Measurements from ENCODE around the gene PDS5B.
A peak's percentile ranks its signal among the peaks of the same experiment; 100 is the strongest.
"Not testable (repeated sequence)": the region's sequence is repeated elsewhere in the genome, so short reads cannot be mapped to it uniquely, and the experiment has no call there.

The PDS5B gene

DNA sequence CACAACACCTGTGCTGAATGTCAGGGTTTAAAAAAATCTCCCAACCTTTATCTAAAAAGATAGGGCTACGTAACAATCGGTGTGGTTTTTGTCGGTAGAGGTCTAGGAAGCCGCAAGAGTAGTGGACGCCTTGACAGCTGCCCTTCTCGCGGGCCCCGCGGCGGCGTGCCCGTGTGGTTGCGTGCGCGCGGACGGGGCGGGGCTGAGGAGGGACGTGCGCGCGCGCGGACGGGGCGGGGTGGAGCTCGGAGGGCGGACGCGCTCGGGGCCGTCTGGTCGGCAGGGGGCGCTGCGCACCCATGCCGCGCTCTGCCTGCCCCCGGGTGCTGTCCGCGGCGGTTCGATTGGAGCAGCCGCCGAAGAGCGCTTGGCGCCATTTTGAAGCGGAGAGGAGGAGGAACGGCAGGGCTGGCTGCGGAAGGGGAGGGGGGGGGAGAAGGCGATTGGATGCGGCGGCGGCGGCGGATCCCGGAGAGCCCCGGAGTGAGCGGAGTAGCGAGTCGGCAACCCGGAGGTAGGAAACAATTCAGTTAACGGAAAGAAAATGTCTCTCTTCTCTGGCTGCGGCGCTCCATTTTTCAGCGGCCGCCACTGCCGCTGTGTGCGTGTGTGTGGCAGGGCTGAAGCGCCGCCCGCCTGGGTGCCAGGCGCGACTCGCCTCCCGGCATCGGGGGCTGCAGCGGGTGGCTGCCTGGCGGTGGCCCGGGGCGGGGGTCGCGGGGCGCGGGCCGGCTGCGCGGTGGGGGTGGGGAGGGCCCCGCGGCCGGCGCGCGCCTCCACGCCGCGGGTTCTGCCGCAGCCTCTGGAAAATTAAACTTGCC is at the start of gene PDS5B:
TSS of gene PDS5B (plus strand) at position 373 of the 821 bp plus-strand sequence. CDS start 62,321 bp downstream, outside the sequence.
- DNase-seq: peak; percentile 46

GRCh38 chr13:32537580-32538142 is 48.6 kb upstream of the PDS5B start:
- no peak for DNase-seq

- DNase-seq: no peak
These were observed 48.1 kb upstream of the PDS5B start for GRCh38 chr13:32538143-32538620.

GRCh38 chr13:32538621-32539246 is 47.5 kb upstream of the PDS5B start, which contains the start of gene N4BP2L2:
Gene N4BP2L2 (minus strand): TSS chr13:32538795. CDS start chr13:32537027, 1,768 bp downstream.
- DNase-seq: peak; percentile 29

DNA sequence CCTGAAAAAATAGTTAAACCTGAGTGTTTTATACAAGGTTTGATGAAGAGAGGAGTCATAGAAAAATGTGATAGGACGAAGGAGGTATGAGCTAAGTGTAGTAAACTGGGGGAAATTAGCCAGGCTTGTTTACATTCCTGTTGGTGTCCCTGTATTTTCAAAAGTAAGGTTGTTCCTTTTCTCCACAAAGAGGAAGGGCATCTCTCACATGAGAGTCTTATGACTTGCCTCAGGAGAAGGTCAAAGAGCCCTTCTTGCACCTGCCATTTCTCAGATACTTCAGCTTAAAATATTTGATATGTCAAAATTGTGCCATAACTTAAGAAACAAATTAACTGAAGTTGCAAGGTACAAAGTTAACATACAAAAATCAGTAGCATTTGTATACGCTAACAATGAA is 44.0 kb upstream of the PDS5B start:
- no peak for DNase-seq

- no peak for DNase-seq
These were observed 41.2 kb upstream of the PDS5B start for GRCh38 chr13:32545083-32545482.

DNA sequence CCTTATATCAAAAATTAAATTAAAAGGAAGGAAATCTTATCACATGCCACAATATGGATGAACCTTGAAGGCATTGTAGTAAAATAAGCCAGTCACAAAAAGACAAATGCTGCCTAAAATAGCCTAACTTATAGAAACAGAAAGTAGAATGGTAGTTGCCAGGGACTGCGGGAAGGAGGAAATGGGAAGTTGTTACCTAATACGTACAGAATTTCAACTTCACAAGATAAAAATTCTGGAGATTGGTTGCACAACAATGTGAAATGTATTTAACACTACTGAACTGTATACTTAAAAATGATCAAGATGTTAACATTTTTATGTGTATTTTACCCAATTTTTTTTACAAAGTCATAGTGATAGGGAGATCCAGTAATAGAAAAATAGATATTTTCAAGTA is 37.4 kb upstream of the PDS5B start:
- DNase-seq: no peak

GRCh38 chr13:32549788-32550187 is 36.5 kb upstream of the PDS5B start:
- DNase-seq: no peak

GRCh38 chr13:32553720-32554119 is 32.5 kb upstream of the PDS5B start:
- no peak for DNase-seq

DNA sequence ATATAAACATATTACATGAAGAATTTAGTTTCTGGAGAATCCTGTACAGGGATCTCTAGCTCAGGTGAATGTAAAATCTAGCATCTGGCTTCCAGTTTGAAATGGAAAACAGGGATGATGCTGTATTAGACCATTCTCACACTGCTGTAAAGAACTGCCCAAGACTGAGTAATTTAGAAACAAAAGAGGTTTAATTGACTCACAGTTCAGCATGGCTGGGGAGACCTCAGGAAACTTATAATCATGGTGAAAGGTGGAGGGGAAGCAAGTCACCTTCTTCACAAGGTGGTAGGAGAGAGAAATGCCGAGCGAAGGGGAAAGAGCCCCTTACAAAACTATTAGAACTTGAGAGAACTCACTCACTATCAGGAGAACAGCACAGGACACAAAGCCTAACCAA is 30.6 kb upstream of the PDS5B start:
- no peak for DNase-seq

DNA sequence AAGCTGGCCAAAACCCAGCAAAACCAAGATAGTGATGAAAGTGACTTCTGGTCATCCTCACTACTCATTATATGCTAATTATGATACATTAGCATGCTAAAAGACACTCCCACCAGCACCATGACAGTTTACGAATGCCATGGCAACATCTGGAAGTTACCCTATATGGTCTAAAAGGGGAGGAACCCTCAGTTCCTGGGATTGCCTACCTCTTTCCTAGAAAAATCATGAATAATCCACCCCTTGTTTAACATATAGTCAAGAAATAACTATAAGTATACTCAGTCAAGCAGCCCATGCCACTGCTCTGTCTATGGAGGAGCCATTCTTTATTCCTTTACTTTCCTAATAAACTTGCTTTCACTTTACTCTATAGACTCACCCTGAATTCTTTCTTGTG is 25.4 kb upstream of the PDS5B start:
- DNase-seq: not testable (repeated sequence)

DNA sequence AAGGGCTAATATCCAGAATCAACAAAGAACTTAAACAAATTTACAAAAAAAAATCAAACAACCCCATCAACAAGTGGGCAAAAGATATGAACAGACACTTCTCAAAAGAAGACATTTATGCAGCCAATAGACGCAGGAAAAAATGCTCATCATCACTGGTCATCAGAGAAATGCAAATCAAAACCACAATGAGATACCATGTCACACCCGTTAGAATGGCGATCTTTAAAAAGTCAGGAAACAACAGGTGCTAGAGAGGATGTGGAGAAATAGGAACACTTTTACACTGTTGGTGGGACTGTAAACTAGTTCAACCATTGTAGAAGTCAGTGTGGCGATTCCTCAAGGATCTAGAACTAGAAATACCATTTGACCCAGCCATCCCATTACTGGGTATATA is 10.6 kb upstream of the PDS5B start:
- not testable (repeated sequence) for DNase-seq

GRCh38 chr13:32577032-32577431 is 9.2 kb upstream of the PDS5B start:
- no peak for DNase-seq

- no peak for DNase-seq
These were observed 5.0 kb upstream of the PDS5B start for GRCh38 chr13:32581177-32581786.

DNA sequence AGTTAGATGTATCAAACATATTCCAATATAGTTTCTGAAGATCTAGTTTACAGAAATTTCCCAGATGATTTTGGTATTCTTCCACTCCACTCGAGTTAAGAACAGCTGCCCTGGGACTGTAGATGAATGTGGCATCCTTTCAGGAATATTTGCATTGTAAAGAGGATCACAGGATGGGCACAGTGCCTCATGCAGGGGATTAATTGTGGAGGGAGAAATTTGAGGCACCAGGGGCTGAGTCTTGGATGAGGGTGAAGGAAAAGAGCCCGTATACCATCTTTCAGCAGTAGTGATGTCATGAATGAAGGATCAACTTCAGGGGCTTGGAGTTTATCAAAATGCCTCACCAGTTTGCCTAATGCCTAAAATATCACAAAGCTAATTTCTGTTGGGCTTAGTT is 4.0 kb upstream of the PDS5B start:
- DNase-seq: no peak

- DNase-seq: no peak
These were observed 3.3 kb upstream of the PDS5B start for GRCh38 chr13:32582991-32583390.

DNA sequence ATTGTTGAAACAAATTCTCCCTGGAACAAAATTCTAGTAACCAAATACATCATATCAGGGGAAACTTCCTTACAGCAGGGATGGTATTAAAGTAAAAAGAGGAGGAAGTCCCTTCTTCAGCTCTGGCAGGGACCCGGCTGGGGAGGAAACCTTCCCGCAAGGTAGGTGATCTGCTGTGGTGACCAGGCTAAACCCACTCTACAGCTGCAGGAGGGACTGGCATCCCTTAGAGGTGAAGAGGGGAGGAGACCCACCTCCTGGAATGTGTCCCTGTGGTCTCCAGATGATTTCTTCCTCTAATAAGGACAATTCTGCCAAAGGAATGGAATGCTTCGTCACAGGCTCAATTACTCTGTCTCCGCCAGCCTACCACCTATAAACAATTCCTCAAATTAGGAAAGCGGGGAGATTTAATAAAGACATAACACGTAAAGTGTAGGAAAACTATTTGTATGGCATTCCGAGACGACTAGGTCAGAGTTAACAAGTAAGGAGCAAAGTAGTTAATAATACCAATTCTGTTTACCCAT is 637 bp upstream of the PDS5B start:
- no peak for DNase-seq

DNA sequence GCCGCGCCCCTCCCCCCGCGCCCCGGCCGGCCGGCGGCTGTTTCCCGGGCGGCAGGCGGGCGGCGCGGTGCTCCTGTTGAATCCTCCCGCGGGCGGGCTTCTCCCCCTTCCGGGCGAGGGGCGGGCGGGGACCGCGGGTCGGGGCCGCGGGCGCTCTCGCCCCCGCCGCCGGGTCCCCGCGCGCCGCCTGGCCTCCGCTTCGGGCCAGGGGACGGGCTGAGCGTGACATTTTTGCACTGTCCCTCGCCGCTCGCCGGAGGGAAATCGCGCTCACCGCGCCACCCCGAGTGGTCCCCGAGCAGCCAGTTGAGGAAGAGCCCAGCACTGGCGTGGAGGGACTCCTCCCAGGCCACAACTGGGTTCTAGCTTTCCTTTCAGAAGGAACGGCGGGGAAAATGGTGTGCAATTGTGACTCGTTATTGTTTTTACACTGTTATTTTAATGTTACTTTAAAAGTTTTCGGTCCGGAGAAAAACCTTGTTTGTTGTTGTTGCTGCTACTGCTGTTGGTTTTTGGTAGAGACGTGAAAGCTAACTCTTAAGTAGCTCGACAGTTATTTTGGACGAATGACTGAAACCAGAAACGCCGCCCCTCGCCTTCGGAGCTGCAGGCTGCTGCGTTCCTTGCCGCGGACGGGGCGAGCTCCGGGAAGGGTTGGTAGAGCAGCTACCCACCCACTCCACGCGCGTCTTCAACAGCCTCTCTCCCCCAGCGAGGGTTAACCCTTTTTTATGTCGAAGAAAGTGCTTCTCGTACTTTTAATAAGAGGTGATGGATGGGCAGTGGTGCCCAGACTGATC is 959 bp downstream of the PDS5B start:
- DNase-seq: no peak

- no peak for DNase-seq
These were observed 1.5 kb downstream of the PDS5B start for GRCh38 chr13:32587811-32588170.

- DNase-seq: no peak
These were observed 2.5 kb downstream of the PDS5B start for GRCh38 chr13:32588736-32589135.

DNA sequence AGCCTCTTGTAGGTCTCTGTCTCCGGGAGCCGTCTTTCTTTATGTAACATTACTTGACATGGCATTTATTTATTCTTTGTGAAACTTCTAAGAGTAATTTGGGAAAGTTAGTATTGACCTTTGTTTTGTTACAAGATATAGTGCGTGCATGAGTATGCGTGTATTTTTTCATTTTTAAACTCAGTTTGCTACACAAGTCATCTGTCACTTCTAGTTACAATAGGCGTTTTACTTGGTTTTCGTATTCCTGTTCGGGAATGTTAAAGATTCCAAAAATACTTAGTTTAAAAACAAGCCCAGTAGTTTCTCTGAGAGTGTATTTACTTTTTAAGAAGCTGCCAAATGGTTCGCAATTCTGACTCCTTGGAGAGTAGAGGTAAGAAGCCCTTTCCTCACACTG is 3.2 kb downstream of the PDS5B start:
- DNase-seq: no peak

- no peak for DNase-seq
These were observed 4.0 kb downstream of the PDS5B start for GRCh38 chr13:32590266-32590665.

All from NCI-H1436 treated with DMSO at 0.1 percent for 48 hours (cell line).